Pancreas (tissue), 10 donors: ENCODE results near the gene XYLT1. TPM values are rescaled to one million over a fixed set of nuclear protein-coding genes. Genes with fewer than 3 reads are reported as not detected.

ENCODE experiments used
- ATAC-seq, 4 donors: fragments of 200-7000 bp; cut with Tn5 transposase; one replicate each; pipeline versions ENCODE4 v1.8.0 to v1.9.1; 2020; ENCODE audit warnings: mild to moderate bottlenecking in 4 of 4, moderate library complexity in 4 of 4
- DNase-seq, 6 donors: peaks; one replicate each; pipeline ENCODE4 v3.0.0-alpha.2; 2020
- FAIRE-seq: peaks from 2 replicates; lab custom pipeline; 2012; peaks lifted over from hg19 to GRCh38; lab: Jason Lieb, UNC
- H3K27ac ChIP-seq, 4 donors: fragments of 200-600 bp; sonication (generic); 1 replicate in 3 of 4; 2 replicates in 1 of 4; pipeline versions ENCODE4 v1.5.0 to v1.8.0; 2020
- H3K27me3 ChIP-seq, 4 donors: fragments of 200-600 bp; one replicate each; pipeline ENCODE4 v1.8.0; 2021
- H3K36me3 ChIP-seq, 3 donors: fragments of 200-600 bp; sonication (generic) in 1 of 3; one replicate each; pipeline versions ENCODE4 v1.5.0 to v1.8.0; 2020 to 2021
- H3K4me1 ChIP-seq, 3 donors: fragments of 200-600 bp; one replicate each; pipeline ENCODE4 v1.8.0; 2021
- H3K4me3 ChIP-seq, 4 donors: fragments of 200-600 bp; sonication (generic) in 2 of 4; one replicate each; pipeline versions ENCODE4 v1.5.0 to v1.8.0; 2020 to 2021
- H3K9me3 ChIP-seq, 4 donors: fragments of 200-600 bp; one replicate each; pipeline ENCODE4 v1.8.0; 2021
- WGBS, 2 donors: extraction: QIAGEN DNeasy Blood & Tissue Kit; methylation state at CpG; one replicate each; pipeline ENCODE4 v1.1.7; 2013; 5-methylcytosine and 5-hydroxymethylcytosine counted together
- intact Hi-C, 3 donors: fragments of 100-400 bp; cut with DNase I; formaldehyde crosslinking; loops; one replicate each; pipeline versions ENCODE4 v1.11.1 to v1.14.2; 2022
- polyA plus RNA-seq, 2 donors: library from polyadenylated mRNA; stranded (reverse); fragments of 200-250 nt; gene quantifications; one replicate each; pipeline ENCODE4 v1.2.3, GENCODE V29; 2013
- total RNA-seq, 6 donors: library from RNA; stranded (reverse); fragmentation: NEBNext Ultra II Directional in 4 of 6; extraction: Animal tissue kit (Norgen Biotek cat#: 25700) in 4 of 6; gene quantifications; one replicate each; pipeline versions ENCODE4 v1.2.1 to v1.2.4, GENCODE V29; 2021 to 2023
- TF ChIP-seq, protein P1 (sequence below), 4 donors: fragments of 200-600 bp; sonication (generic) in 3 of 4; IDR thresholded peaks; one replicate each; pipeline versions ENCODE4 v1.5.0 to v1.8.0; 2021; ENCODE audit warnings: antibody characterized with exemption in 4 of 4
- donor health status: healthy with polysubstance abuse.
- donor health status: DM: no; HTN: no; CAD: no; lungs with moderate emphysema.
- donor health status: DM: no; HTN: no; CAD: no.
- donor health status: control.
- donor health status: control.
- donor health status: Bipolar disorder and iron deficiency.
- donor health status: DM: yes; HTN: yes; CAD: no.
- donor health status: DM: no; HTN: no; CAD: no.
- donor health status: DM: no; HTN: no; CAD: no.
- donor health status: DM: yes; HTN: yes; CAD: no.

The XYLT1 gene
- total and polyA plus RNA-seq, 8 donors = 1.6 to 8.2 (median 4.6) TPM

DNA sequence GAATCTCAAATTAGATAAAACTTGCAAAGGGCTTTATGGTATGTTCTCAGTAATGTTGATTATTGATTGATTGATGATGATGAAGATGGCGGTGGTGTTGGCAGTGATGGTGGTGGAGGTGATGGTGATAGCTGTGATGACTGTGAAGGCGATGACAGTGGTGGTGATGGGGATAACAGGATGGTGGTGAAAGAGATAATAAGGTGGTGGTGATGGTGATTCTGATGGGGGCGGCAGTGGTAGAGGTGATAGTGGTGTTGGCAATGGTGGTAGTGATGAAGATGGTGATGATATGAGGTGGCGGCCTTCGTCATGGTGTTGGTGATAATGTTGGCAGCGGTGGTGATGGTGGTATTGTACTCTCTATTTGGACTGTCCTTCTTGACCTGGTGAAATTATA, 238.3 kb downstream of the XYLT1 start:
- H3K4me3 ChIP-seq = no peak overlapping the region
- FAIRE-seq = no peak
- ATAC-seq = no peak
- whole genome bisulfite sequencing, 2 donors = 97% methylated on average over 6 of the region's 6 CpGs
- no peak overlapping the region for H3K27ac ChIP-seq
- TF ChIP-seq, protein P1, sequence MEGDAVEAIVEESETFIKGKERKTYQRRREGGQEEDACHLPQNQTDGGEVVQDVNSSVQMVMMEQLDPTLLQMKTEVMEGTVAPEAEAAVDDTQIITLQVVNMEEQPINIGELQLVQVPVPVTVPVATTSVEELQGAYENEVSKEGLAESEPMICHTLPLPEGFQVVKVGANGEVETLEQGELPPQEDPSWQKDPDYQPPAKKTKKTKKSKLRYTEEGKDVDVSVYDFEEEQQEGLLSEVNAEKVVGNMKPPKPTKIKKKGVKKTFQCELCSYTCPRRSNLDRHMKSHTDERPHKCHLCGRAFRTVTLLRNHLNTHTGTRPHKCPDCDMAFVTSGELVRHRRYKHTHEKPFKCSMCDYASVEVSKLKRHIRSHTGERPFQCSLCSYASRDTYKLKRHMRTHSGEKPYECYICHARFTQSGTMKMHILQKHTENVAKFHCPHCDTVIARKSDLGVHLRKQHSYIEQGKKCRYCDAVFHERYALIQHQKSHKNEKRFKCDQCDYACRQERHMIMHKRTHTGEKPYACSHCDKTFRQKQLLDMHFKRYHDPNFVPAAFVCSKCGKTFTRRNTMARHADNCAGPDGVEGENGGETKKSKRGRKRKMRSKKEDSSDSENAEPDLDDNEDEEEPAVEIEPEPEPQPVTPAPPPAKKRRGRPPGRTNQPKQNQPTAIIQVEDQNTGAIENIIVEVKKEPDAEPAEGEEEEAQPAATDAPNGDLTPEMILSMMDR (IDR thresholded peaks at IDR 0.05) = no peak
- no peaks in the 10 kb centered on the region for H3K9me3 ChIP-seq
- H3K4me1 ChIP-seq = no peaks in the 10 kb centered on the region
- H3K36me3 ChIP-seq = no peaks in the 10 kb centered on the region
- DNase-seq = no peak
- intact Hi-C loops = no loop called here
- H3K27me3 ChIP-seq = no peaks in the 10 kb centered on the region

DNA sequence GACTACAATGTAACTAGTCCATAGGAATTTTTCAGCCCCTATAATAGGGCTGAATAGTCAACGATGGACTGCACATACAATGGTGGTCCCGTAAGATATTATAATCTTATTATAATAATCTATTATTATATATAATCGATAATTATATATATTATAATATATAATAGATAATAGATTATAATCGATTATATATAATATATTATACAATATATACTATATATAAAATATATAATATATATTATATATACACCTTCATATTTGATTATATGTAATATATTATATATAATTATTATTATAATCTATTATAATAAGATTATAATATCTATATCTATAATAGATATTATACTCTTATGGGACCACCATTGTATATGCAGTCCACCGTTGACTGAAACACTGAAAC, 238.8 kb downstream of the XYLT1 start:
- DNase-seq = no peak
- Histone ChIP-seq H3K4me1 (no peaks in the 10 kb centered on the region), H3K36me3 (no peaks in the 10 kb centered on the region), H3K4me3 (no peak overlapping the region), H3K9me3 (no peaks in the 10 kb centered on the region), H3K27me3 (no peaks in the 10 kb centered on the region), H3K27ac (no peak overlapping the region)
- TF ChIP-seq, protein P1 (IDR thresholded peaks at IDR 0.05) = no peak
- 92 to 96% methylated on average over 5 of the region's 5 CpGs for WGBS, 2 donors
- intact Hi-C loops = no loop called here
- no peak for ATAC-seq
- FAIRE-seq = peak; percentile 94

DNA sequence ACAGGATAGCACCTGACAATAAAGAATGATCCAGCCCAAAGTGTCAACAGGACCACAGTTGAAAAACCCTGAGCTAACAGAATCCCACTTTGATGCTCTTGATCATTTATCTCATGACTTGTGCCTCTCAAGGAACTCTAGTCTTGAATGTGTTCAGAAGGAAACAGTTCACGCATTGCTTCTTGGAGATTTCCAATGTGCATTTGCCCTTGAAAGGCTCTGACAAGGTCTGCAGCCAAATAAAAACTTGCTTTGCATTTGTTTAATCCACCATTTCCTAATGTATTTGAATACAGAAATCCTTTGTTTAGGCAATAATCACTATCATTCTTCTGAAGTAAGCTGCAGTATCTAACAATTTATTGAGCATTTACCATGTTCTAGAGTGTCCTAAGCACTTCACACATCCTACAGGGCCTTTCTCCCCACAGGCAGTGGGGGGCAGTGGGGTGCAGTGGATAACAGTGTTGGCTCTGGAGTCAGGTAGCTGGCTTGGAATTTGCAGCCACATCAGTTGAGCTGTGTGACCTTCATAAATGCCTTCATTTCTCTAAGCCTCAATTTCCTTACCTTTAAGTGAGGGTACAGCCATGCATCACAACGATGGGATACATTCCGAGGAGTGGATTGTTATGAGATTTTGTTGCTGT, 239.7 kb downstream of the XYLT1 start:
- H3K4me1 ChIP-seq = peaks cover 0 to 2% (median 0%) of the 10 kb centered on the region in 3 donors
- no peaks in the 10 kb centered on the region for H3K36me3 ChIP-seq
- 83 to 93% methylated on average over 3 of the region's 3 CpGs for WGBS, 2 donors
- no peaks in the 10 kb centered on the region for H3K27me3 ChIP-seq
- TF ChIP-seq, protein P1 (IDR thresholded peaks at IDR 0.05) = no peak
- FAIRE-seq = no peak
- no peak for DNase-seq
- H3K9me3 ChIP-seq = no peaks in the 10 kb centered on the region
- ATAC-seq = no peak
- H3K4me3 ChIP-seq = no peak overlapping the region
- intact Hi-C loops = no loop called here
- H3K27ac ChIP-seq = no peak overlapping the region

DNA sequence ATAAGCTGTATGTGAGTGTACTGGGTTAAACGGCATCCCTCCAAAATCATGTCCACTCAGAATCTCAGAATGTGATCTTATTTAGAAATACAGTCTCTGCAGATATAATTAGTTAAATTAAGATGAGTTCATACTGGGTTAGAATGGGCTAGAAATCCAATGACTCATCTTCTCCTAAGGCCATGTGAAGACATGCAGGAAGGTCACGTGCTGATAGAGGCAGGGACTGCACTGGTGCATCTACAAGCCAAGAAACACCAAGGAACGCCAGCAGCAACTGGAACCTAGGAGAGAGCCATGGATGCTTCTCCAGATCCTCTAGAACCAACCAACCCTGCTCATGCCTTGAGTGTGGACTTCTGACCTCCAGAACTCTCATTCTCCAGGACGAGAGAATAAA, 241.0 kb downstream of the XYLT1 start:
- peaks cover 6 to 14% (median 9%) of the 10 kb centered on the region in 3 donors for H3K4me1 ChIP-seq
- 93 to 94% methylated on average over 4 of the region's 4 CpGs for WGBS, 2 donors
- H3K27me3 ChIP-seq = no peaks in the 10 kb centered on the region
- no peak for DNase-seq
- intact Hi-C loops = no loop called here
- no peaks in the 10 kb centered on the region for H3K36me3 ChIP-seq
- no peak overlapping the region for H3K4me3 ChIP-seq
- TF ChIP-seq, protein P1 (IDR thresholded peaks at IDR 0.05) = no peak
- no peak for ATAC-seq
- H3K27ac ChIP-seq = no peak overlapping the region
- FAIRE-seq = no peak
- no peaks in the 10 kb centered on the region for H3K9me3 ChIP-seq

DNA sequence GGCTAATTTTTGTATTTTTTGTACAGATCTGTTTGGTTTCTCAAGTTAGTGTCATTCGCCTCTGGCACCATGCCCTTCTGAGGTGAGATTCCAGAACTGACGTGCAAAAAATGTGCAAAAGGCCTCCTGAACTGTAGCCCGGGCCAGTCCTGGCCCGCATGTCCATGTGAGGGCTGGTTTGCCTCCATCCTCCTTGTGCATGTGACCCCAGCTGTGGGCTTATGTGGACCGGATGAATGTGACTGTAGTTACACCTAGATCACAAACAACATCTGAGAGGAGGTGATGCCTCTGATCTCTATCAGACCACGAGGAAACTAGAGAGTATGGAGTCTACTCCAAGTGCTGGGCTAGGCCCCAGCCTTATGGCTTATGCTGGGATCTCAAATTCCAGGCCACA, 241.6 kb downstream of the XYLT1 start:
- Histone ChIP-seq H3K4me1 (peaks cover 13 to 19% (median 15%) of the 10 kb centered on the region in 3 donors), H3K9me3 (no peaks in the 10 kb centered on the region), H3K4me3 (no peak overlapping the region), H3K27me3 (no peaks in the 10 kb centered on the region), H3K36me3 (no peaks in the 10 kb centered on the region), H3K27ac (no peak overlapping the region)
- FAIRE-seq (no peak), DNase-seq (no peak), ATAC-seq (no peak)
- whole genome bisulfite sequencing, 2 donors = 92 to 94% methylated on average over 6 of the region's 6 CpGs
- intact Hi-C loops = no loop called here
- TF ChIP-seq, protein P1 (IDR thresholded peaks at IDR 0.05) = no peak
